Breast epithelium (tissue), 4 donors: ENCODE measurements around the gene ARRDC5. TPM values are rescaled to one million over a fixed set of nuclear protein-coding genes. Genes with fewer than 3 reads are reported as not detected.
A peak's percentile ranks its signal among the peaks of the same experiment; 100 is the strongest.
"Not testable (repeated sequence)": the region's sequence is repeated elsewhere in the genome, so short reads cannot be mapped to it uniquely, and the experiment has no call there.

Experiments
- DNase-seq, 2 donors: peaks; one replicate each; pipeline ENCODE4 v3.0.0-alpha.2; 2019; ENCODE audit warnings: low spot score in 2 of 2
- H3K27ac ChIP-seq, 2 donors: fragments of 200-600 bp; sonication (generic) in 1 of 2; one replicate each; pipeline ENCODE4 v1.5.1; 2016 to 2019; ENCODE audit warnings: mild to moderate bottlenecking in 1 of 2
- H3K27me3 ChIP-seq, 2 donors: fragments of 200-600 bp; sonication (generic) in 1 of 2; one replicate each; pipeline versions ENCODE4 v1.5.1 to v1.6.0; 2017 to 2019; ENCODE audit warnings: control low read depth in 1 of 2, mild to moderate bottlenecking in 1 of 2
- H3K36me3 ChIP-seq: fragments of 200-600 bp; one replicate; pipeline ENCODE4 v1.5.1; 2019
- H3K4me1 ChIP-seq, 2 donors: fragments of 200-600 bp; sonication (generic); one replicate each; pipeline ENCODE4 v1.5.1; 2016 to 2019; ENCODE audit warnings: control low read depth in 1 of 2
- H3K4me3 ChIP-seq, 3 donors: fragments of 200-600 bp; sonication (generic); 1 replicate in 2 of 3; 2 replicates in 1 of 3; pipeline ENCODE4 v1.5.1; 2016 to 2019; ENCODE audit warnings: mild to moderate bottlenecking in 3 of 3, moderate library complexity in 2 of 3
- H3K9me3 ChIP-seq, 2 donors: fragments of 200-600 bp; sonication (generic) in 1 of 2; one replicate each; pipeline ENCODE4 v1.5.1; 2016 to 2019; ENCODE audit warnings: control low read depth in 1 of 2
- CTCF ChIP-seq, 3 donors: fragments of 450-650 bp; IDR thresholded peaks; one replicate each; pipeline ENCODE4 v1.5.1; 2016 to 2017; ENCODE audit warnings: antibody characterized with exemption in 3 of 3, mild to moderate bottlenecking in 3 of 3, moderate library complexity in 3 of 3
- POLR2A ChIP-seq: fragments of 450-650 bp; IDR thresholded peaks from one replicate; pipeline ENCODE4 v1.6.1; 2016; ENCODE audit warnings: antibody characterized with exemption, mild to moderate bottlenecking, moderate library complexity
- POLR2AphosphoS5 ChIP-seq, 3 donors: sonication (generic); formaldehyde crosslinking; IDR thresholded peaks; one replicate each; pipeline ENCODE4 v1.6.1; 2017; ENCODE audit warnings: antibody characterized with exemption in 3 of 3
- intact Hi-C: fragments of 100-400 bp; cut with DNase I; formaldehyde crosslinking; loops from one replicate; pipeline ENCODE4 v1.15.1; 2023; ENCODE audit warnings: low total_unique reads
- total RNA-seq, 3 donors: library from RNA; depleted of rRNA; stranded (reverse); fragments of >200 nt; gene quantifications; one replicate each; pipeline ENCODE4 v1.1.0, GENCODE V29; 2016

Gene ARRDC5
- total RNA-seq, 3 donors from 2014 or later = 0.64 TPM; not detected in 2

GRCh38 chr19:4851551-4852290 lies 51.0 kb downstream of the ARRDC5 start:
- DNase-seq = peak; percentile 45 to 72
- no peak overlapping the region for H3K27ac ChIP-seq
- intact Hi-C loops = no loop called here

GRCh38 chr19:4849019-4849418 lies 53.7 kb downstream of the ARRDC5 start:
- no peak for DNase-seq
- Histone ChIP-seq H3K27me3 (no peaks in the 10 kb centered on the region), H3K4me1 (no peaks in the 10 kb centered on the region), H3K36me3 (no peaks in the 10 kb centered on the region), H3K27ac (no peak overlapping the region), H3K9me3 (no peaks in the 10 kb centered on the region), H3K4me3 (no peak overlapping the region)
- TF ChIP-seq POLR2AphosphoS5 (IDR thresholded peaks at IDR 0.05) (no peak), POLR2A (no peak), CTCF (IDR thresholded peaks at IDR 0.05) (no peak)
- intact Hi-C loops = no loop called here

More at GRCh38 chr19:4851551-4852290, 51.0 kb downstream of the ARRDC5 start:
- no peaks in the 10 kb centered on the region for H3K27me3 ChIP-seq
- TF ChIP-seq POLR2AphosphoS5 (IDR thresholded peaks at IDR 0.05) (no peak), CTCF (IDR thresholded peaks at IDR 0.05) (peak; percentile 30 to 88 (median 83))
- no peaks in the 10 kb centered on the region for H3K4me1 ChIP-seq
- no peaks in the 10 kb centered on the region for H3K9me3 ChIP-seq
- no peak overlapping the region for H3K4me3 ChIP-seq
- H3K36me3 ChIP-seq = no peaks in the 10 kb centered on the region

GRCh38 chr19:4847190-4847973 lies 55.3 kb downstream of the ARRDC5 start:
- TF ChIP-seq CTCF (IDR thresholded peaks at IDR 0.05) (no peak), POLR2A (no peak), POLR2AphosphoS5 (IDR thresholded peaks at IDR 0.05) (no peak)
- Histone ChIP-seq H3K9me3 (no peaks in the 10 kb centered on the region), H3K27ac (no peak overlapping the region), H3K27me3 (no peaks in the 10 kb centered on the region), H3K4me3 (no peak overlapping the region), H3K4me1 (no peaks in the 10 kb centered on the region), H3K36me3 (no peaks in the 10 kb centered on the region)
- intact Hi-C loops = no loop called here
- DNase-seq = no peak

- H3K27me3 ChIP-seq, H3K4me3 ChIP-seq, intact Hi-C loops, H3K4me1 ChIP-seq, H3K36me3 ChIP-seq, DNase-seq, H3K9me3 ChIP-seq, H3K27ac ChIP-seq: not testable (repeated sequence)
These were observed 56.7 kb downstream of the ARRDC5 start for GRCh38 chr19:4845975-4846374.

GRCh38 chr19:4844348-4845179 lies 58.1 kb downstream of the ARRDC5 start:
- intact Hi-C loops = no loop called here
- no peaks in the 10 kb centered on the region for H3K27me3 ChIP-seq
- no peak for DNase-seq
- no peak overlapping the region for H3K4me3 ChIP-seq
- peak overlapping the region in 1 of 2 donors; percentile 59 for H3K27ac ChIP-seq
- TF ChIP-seq CTCF (IDR thresholded peaks at IDR 0.05) (no peak), POLR2A (no peak), POLR2AphosphoS5 (IDR thresholded peaks at IDR 0.05) (no peak)
- no peaks in the 10 kb centered on the region for H3K4me1 ChIP-seq
- H3K9me3 ChIP-seq = no peaks in the 10 kb centered on the region
- no peaks in the 10 kb centered on the region for H3K36me3 ChIP-seq
